HG03095 (cell line): ENCODE results near the gene IL2RA.
"Not testable (repeated sequence)": the region's sequence is repeated elsewhere in the genome, so short reads cannot be mapped to it uniquely, and the experiment has no call there.

Experiments used
- ATAC-seq: cut with Tn5 transposase; IDR thresholded peaks from one replicate; pipeline ENCODE4 v1.9.1; 2021; ENCODE audit warnings: moderate library complexity; ENCODE audit not compliant: unreplicated experiment

The IL2RA gene

DNA sequence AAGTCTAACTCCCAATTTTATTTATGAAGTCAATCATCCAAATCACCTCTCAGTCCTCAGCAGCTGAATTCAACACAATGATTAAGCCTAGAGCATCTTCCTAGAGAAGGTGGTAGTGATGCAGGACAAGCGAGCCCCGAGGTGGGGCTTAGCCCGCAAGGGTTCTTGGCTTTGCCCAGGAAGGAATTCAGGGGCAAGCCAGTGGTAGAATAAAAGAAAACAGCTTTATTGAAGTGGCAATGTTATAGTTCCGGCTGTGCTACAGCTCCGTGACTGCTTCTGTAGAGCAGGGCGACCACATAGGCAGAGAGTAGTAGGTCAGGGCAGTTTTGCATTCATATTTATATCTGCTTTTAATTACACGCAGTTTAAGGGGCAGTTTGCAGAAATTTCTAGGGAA is 18.1 kb downstream of the IL2RA start:
- no peak for ATAC-seq

DNA sequence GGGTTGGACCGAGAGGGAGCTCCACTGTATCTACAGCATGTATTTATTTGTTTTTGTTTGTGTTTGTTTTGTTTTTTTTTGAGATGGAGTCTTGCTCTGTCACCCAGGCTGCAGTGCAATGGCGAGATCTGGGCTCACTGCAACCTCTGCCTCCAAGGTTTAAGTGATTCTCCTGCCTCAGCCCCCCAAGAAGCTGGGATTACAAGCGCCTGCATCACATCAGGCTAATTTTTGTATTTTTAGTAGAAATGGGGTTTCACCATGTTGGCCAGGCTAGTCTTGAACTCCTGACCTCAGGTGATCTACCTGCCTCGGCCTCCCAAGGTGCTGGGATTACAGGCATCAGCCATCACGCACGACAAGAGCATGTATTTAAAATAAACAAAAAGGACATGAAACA is 18.8 kb downstream of the IL2RA start:
- not testable (repeated sequence) for ATAC-seq

DNA sequence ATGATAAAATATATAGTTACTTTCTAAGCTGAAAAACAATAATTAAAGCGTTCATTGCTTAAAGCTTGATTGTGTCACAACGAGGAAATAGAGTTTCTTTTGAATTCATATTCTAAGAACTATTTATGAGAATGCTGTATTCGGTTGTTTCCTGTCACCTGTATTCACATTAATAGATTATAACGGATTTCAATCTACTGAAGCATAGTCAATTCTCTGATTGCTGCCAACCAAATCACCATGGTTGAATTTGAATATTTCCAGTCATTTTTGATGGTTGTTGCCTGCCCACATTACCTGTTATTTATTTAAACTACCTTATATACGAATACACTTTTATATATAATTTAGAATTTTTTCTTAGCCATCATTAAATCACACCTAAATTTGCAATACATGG is 22.0 kb downstream of the IL2RA start:
- ATAC-seq = no peak

DNA sequence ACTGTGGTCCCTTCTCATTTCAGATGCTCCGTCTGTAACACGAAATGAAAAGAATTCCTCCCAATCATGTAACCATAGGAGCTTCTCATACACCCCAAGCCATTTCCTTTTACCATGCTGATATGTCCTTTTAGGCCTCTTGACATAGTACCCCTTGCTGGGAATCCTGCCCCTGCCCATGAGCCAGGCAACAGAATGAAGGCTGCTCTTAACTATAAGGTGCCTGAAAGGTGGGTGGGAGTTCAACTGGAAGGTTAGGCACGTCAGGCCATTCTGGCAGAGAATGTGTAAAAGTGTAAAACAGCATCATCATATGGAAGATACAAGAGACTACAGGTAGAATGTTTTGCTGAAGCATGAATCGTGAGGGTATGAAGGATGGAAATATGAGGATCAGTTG is 22.5 kb downstream of the IL2RA start:
- ATAC-seq = no peak

DNA sequence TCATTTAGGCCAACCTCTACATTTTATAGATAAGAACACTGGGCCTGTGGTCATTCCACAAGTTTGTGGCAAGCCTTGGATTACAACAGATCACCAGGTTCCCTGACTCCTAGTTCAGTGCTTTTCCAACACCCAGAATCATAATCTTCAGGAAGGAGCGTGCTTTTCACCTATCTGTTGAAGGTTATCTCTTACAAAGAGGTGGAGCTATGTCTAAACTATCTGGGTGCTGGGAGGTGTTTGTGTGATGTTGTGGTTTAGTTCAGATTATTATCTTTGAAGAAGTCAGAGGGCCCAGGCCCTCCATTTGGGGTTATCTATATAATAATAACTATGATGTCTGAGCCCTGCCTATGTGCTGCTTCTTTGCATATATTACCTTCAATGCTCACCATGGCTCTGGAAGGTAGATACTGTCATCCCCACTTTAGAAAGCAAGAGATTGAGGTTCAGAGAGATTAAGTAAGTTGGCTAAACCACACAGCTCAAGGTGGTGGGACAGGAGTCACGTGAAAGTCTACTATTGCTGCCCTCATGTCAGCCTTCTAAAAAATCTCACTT is 24.0 kb downstream of the IL2RA start:
- ATAC-seq = no peak

DNA sequence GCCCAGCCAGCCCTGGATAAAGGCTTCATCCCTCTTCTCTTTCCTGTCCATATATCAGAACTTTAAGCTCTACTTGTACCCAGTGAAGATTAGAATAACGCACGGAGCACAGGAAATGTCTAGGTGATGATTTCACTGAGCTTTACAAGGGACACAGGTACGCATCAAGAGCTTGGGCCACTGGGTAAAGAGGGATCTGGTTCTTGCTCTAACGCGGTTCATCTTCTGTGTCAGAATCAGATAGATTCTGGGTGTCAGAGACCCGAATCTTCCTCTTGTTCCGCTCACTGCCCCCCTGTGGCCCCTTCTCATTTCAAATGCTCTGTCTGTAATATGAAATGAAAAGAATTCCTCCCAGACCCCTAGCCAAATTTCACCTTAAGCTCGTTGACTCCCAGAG is 24.7 kb downstream of the IL2RA start:
- no peak for ATAC-seq

DNA sequence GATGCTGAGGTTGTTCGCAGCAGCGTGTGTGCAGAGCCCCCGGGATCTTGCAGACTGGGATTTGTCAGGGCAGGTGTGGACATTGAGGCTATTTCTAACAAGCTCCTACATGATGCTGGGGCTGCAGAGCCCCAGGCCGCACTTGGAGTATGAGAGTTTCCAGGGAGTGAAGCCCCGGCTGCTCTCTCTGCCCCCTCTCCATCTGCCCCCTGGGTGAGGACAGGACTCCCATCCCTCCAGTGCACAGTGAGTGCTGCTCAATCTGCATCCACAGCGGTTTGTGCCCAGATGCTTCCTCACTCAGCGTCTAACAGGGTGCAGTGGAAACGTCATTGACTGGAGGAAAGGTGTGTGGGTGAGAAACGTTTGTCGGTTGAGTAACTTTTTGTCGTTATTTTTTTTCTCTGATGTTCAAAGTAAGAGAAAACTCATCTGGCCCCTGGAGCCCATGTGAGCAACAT is 25.3 kb downstream of the IL2RA start:
- ATAC-seq = no peak

DNA sequence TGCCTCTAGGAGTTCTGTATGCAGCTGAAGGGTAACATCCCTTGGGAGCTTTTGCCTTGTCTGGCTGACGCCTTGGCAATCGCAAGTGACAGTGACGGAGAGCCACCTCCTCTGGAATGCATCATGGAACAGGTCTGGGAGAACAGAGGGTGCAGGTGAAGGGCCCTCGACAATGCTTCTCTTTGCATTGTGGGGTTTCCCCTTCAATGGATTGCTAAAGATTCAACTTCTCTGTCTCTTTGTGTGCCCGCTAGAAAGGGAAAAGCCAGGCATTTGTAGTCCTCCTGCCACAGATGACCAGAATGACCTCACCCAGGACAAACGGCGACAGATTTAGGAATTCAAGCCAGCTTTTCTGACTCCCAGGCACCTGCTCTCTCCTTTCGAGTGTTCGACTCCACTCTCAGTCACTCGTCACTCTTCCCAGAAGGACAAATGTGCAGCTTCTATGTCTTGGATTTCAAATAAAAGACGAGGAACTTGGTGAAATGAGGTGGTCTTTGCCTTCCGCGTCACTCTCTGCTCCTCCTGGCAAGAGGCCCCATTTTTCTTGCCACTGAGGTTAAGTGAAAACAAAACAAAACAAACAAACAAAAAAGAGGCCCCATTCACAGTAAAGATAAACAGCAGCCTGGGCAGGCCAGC is 26.1 kb downstream of the IL2RA start:
- no peak for ATAC-seq

DNA sequence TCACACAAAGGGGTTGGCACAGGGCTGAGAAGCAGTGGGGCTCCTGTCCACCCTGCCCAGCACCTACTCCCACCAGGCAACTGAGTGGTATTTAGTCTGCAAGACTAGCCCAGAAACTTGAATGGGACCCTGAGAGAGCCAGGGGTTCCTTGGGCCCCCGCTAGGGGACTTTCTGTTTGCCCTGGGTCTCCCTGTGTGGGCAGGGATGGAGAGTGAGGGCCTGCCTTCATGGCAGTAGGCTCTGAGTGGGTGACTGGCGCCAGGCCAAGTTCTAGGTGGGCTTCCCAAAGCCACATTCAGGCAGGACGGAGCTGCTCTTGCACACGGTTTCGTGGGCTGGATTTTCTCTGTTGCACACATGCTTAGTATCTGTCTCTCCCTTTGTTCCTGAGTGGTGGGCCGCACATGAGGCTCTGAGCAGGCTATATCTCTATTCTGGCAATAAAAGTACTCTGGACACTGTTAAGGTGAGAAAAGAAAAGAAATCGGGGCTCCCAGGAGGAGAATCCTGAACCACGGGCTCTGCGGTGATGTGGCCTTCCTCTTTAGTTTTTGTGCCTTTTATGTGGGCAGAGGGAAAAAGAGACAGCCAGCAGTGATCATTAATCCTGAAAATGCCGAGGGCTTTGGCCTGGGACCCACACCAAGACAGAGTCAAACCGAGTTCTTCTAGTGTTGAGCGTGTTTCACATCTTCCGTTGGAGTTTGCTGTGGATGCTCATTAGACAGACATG is 26.9 kb downstream of the IL2RA start:
- no peak for ATAC-seq

DNA sequence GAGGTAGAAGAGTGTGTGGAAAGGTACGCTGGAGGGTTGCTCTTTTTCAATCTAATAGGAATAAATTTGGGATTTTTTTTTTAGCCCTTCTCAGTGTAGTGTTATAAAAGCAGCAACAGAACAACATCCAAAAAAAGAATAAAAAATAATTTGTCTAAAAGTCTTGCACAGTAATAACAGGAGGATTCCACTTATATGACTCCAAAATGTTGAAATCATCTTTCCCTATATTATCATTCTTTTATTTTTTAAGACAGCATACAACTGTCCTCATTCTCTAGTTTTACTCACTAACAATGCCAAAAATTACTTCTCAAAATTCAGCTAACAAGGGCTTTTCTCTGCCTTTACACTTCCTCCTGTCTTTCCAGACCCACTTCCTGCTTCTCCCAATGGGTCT is 27.8 kb downstream of the IL2RA start:
- ATAC-seq = no peak

DNA sequence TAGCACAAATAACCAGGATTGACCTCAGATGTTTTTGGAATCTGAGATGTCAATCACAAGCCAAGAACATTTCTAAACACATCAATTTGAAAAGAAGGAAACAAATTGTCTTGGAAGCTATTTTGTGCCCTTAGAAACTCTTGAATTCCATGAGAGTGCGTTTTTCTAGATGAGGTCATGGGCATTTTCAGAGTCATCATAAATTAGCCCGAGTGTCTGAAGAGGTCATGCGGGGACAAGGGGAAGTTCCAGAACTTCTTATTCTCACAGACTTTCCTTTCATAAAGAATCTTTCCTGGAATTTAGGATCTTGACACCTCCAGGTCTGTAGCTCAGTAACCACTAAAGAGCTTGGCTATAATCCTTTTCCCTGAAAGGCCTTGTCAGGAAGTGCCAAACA is 28.2 kb downstream of the IL2RA start:
- ATAC-seq = no peak

DNA sequence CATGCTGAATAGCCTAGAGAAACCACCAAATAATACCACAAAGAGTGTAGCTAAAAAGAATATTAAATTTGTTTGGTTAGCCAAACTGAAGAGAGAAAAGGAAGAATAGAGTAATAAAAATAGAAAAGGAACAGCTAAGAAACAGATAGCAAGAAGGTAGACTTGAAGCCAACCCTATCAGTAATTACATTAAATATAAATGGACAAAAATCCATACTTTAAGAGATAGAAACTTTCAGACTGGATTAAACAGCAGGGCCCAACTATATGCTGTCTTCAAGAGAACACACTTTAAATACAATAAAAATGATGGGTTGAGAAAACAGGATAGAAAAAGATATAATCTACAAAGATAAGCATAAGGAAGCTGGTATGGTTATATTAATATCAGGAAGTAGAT is 31.2 kb downstream of the IL2RA start:
- no peak for ATAC-seq

DNA sequence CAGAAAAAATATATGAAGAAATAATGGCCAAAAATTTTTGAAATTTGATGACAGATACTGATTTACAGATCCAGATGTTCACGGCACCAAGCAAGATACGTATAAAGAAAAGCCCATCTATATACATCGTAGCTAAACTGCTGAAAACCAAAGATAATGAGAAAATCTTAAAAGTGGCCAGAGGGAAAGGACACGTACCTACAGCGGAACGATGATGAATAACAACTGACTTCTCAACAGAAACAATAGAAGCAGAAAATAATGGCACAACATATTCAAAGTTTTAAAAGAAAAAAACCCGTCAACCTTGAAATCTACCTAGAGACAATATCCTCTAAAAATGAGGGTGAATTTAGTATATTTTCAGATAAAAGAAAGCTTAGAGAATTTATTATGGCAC is 31.9 kb downstream of the IL2RA start:
- ATAC-seq = no peak

DNA sequence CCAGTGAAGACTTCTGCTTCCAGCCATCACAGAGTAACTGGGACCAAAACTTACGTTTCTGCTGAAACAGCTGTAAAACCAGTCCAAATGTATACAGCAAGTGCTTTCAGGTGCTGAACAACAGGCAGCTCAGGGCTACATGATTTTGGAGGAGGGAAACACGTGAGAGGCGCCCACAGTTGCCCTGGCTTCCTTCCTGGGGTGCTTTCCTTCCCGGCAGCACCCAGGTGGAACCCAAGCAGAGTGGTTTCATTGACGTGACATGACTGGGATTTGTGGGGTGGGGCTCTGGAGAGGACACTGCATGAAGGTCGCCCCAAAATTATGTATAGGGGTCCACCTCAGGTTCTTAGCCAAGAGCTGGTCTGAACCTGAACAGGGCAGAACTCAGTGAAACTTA is 34.2 kb downstream of the IL2RA start:
- ATAC-seq = no peak

DNA sequence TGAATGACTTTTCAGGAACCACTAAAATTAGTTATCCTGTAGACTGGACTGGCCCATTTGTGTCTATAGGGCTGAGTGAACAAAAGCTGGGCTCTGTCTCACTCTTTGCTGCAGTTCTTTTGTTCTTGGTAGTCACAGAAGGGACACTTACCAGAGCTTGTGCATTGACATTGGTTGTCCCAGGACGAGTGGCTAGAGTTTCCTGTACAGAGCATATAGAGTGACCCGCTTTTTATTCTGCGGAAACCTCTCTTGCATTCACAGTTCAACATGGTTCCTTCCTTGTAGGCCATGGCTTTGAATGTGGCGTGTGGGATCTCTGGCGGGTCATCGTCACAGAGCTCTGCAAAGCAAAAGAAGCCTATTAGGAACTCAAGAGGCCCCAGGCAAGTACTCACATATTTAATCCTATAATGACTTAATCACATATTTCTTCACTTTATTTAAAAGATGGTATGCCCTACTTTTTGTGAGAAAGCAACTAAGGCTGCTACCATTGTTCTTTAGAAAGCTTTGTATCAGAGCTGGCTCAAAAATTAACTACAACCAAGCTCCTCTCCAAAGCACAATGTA is 36.4 kb downstream of the IL2RA start:
- no peak for ATAC-seq

DNA sequence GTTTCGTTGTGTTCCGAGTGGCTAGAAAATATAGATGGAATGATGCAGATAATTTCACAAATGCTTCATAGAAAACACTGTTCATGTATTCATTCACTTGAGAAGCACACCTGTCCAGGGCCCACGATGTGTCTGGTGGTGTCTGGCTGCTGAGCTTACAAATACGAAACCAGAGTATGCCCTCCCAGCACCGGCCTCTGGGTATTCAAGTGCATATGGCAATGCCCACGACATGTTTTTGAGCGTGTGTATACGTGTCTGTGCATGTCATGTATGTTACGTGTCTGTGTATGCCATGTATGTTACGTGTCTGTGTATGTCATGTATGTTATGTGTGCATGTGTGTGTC is 37.9 kb downstream of the IL2RA start:
- no peak for ATAC-seq

DNA sequence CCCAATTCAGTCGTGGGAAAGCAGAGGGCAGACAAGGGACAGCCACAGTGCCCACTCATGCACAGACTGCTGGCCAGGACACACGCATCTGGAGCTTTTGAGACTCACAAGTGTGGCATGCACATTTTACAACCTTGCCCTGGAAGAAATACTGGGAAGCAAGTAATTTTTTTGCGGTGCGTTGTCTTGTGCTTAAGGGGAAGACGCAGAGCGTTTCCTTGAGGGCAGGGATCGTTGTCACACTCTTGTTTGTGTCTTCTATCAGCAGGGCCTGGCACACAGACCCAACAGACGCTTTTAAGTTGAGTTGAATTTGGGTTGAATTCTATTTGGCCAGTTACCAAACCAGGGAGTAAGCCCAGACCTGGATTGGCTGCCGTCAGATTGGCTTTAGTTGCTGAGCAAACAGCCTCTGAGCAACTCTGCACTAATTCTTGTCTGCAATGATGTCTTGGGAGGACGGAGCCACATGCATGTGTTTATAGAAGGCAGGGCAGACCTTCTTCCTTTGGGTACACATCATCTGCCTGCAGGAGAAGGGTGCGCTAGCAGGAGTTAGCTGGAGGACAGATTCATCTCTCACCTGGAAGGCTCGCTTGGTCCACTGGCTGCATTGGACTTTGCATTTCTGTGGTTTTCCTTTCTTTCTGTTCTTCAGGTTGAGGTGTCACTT is 38.4 kb downstream of the IL2RA start:
- no peak for ATAC-seq

DNA sequence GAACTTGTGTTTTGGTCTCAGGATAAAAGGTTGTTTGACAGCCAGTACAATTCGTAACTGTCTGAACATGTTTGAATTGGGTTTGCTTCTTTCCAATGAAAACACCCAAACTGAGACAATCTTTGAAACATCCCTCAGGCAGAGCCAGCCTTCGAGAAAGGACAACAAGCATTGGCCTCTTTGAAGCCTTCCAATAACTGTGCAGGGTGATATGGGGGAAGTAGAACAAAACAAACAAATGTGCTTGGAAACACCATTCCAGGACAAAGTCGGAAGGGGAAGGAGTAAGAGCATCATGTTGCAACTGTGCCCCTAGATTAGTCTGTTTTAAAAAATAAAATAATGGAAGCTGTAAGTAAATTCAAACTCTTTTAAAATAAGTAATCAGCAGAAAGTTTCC is 39.5 kb downstream of the IL2RA start:
- no peak for ATAC-seq

DNA sequence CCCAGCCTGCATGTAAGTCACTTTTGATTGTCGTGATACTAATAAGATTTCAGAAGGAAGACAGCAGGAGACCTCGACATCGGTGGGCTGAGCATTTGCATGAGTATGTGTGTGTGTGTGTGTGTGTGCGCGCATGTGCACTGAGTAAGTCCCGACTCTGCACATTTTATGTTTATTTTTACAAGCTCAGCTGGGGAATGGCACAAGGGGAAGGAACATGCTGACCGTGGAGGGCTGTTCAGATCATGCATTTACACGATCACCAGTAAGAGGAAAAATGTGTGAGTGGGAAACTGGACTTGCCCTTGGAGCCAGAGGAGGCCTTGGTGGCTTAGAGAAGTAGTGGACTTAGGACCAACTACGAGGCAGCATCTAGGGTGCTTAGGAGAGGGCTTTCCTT is 41.3 kb downstream of the IL2RA start:
- no peak for ATAC-seq

DNA sequence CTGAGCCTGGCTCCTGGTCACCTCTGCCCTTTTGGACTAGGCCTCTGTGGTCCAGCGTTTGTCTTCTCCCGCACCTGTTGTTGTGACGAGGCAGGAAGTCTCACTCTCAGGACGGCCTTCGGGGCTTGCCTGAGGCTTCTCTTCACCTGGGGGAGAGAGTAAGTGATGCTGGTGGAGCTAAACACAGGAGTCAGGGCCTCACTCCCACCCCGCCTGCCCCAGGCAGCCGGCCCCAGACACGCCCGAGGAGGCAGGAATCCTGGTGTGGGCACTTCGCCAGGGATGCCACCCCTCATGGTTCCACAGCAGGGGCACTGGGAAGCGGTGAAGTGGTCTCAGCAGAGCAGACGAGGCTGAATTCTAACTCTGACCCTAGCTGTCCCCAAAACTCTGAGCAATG is 42.4 kb downstream of the IL2RA start:
- ATAC-seq = no peak

DNA sequence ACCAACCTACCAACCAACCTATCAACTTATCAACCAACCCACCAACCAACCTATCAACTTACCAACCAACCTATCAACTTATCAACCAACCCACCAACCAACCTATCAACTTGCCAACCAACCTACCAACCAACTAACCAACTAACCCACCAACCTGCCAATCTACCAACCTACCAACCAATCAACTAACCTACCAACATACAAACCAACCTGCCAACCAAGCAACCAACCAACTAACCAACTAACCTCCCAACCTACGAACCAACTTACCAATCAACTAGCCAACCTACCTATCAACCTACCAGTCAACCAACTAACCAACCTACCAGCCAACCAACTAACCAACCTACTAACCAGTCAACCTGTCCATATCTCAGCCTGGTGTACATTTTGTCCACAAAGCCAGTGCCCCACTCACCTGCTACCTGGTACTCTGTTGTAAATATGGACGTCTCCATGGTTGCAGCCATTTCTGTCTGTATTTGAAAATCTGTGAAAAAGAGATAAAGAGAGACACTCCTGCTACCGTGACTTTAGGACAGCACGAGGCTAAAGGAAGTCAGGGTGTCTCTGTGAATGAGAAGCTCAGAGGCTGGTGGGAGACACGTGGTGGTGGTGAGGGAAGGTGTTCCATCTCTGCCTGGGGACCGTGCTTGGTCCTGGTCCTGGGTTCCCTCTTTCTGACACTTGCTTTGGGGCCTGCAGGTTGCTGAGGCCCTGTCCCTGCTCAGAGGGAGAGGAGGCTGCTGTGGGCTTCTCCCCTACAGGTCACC is 43.0 kb downstream of the IL2RA start:
- no peak for ATAC-seq
